Measurements from ENCODE around the gene PDE4D.
A peak's percentile ranks its signal among the peaks of the same experiment; 100 is the strongest.
"Not testable (repeated sequence)": the region's sequence is repeated elsewhere in the genome, so short reads cannot be mapped to it uniquely, and the experiment has no call there.

PDE4D gene

GRCh38 chr5:59766427-59767210 is 126.9 kb downstream of the PDE4D start:
- TF ChIP-seq CTCF (IDR thresholded peaks at IDR 0.05; ENCODE audit: insufficient read depth, missing control alignments), result no peak
- DNase-seq (ENCODE audit: insufficient read length, low spot score) (no peak), FAIRE-seq (no peak)

- TF ChIP-seq CTCF (IDR thresholded peaks at IDR 0.05; ENCODE audit: insufficient read depth, missing control alignments), result no peak
- peak; percentile 16 for FAIRE-seq
- DNase-seq (ENCODE audit: insufficient read length, low spot score), result no peak
Observed at GRCh38 chr5:59765446-59765845, 128.1 kb downstream of the PDE4D start.

GRCh38 chr5:59764361-59764760 is 129.2 kb downstream of the PDE4D start:
- DNase-seq (ENCODE audit: insufficient read length, low spot score) (no peak), FAIRE-seq (no peak)
- TF ChIP-seq CTCF (IDR thresholded peaks at IDR 0.05; ENCODE audit: insufficient read depth, missing control alignments), result no peak

- TF ChIP-seq CTCF (IDR thresholded peaks at IDR 0.05; ENCODE audit: insufficient read depth, missing control alignments), result no peak
- peak; percentile 94 for FAIRE-seq
- no peak for DNase-seq (ENCODE audit: insufficient read length, low spot score)
Observed at GRCh38 chr5:59763541-59763940, 130.0 kb downstream of the PDE4D start.

GRCh38 chr5:59762232-59762631 is 131.3 kb downstream of the PDE4D start:
- DNase-seq (ENCODE audit: insufficient read length, low spot score); FAIRE-seq: not testable (repeated sequence)

- peak; percentile 48 for FAIRE-seq
- TF ChIP-seq CTCF (IDR thresholded peaks at IDR 0.05; ENCODE audit: insufficient read depth, missing control alignments), result no peak
- DNase-seq (ENCODE audit: insufficient read length, low spot score), result no peak
Observed at GRCh38 chr5:59760785-59761348, 132.7 kb downstream of the PDE4D start.

GRCh38 chr5:59759600-59760351 is 133.8 kb downstream of the PDE4D start:
- FAIRE-seq (no peak), DNase-seq (ENCODE audit: insufficient read length, low spot score) (no peak)
- no peak for TF ChIP-seq CTCF (IDR thresholded peaks at IDR 0.05; ENCODE audit: insufficient read depth, missing control alignments)
